NCI-H1930 (cell line): Measurements from ENCODE around the gene POLE.
"Not testable (repeated sequence)": the region's sequence is repeated elsewhere in the genome, so short reads cannot be mapped to it uniquely, and the experiment has no call there.

Source experiments
- DNase-seq, 2 experiments: peaks; one replicate each; lab custom pipeline; 2025; lab: John Stamatoyannopoulos, UW

Gene POLE

GRCh38 chr12:132719141-132719953 is 32.2 kb upstream of the POLE start:
- no peak for DNase-seq

- DNase-seq, result no peak
These were observed 31.5 kb upstream of the POLE start for GRCh38 chr12:132718644-132719043.

- DNase-seq, result no peak
These were observed 30.6 kb upstream of the POLE start for GRCh38 chr12:132717531-132718387.

- no peak for DNase-seq
These were observed 29.9 kb upstream of the POLE start for GRCh38 chr12:132717011-132717410.

- no peak for DNase-seq
These were observed 29.2 kb upstream of the POLE start for GRCh38 chr12:132716356-132716755.

- DNase-seq, result no peak
These were observed 28.7 kb upstream of the POLE start for GRCh38 chr12:132715874-132716273.

GRCh38 chr12:132713123-132713522 is 26.0 kb upstream of the POLE start:
- DNase-seq, result no peak

- DNase-seq, result no peak
These were observed 24.1 kb upstream of the POLE start for GRCh38 chr12:132711080-132711843.

GRCh38 chr12:132710405-132711079 is 23.4 kb upstream of the POLE start, which contains the start of gene PGAM5:
TSS of gene PGAM5 (plus strand) at chr12:132710842. CDS start at chr12:132710877, 35 bp downstream.
- DNase-seq, result peak; percentile 81 to 86

GRCh38 chr12:132710043-132710404 is 22.9 kb upstream of the POLE start:
- DNase-seq, result no peak

- no peak for DNase-seq
These were observed 21.0 kb upstream of the POLE start for GRCh38 chr12:132708150-132708549.

- DNase-seq, result no peak
These were observed 20.1 kb upstream of the POLE start for GRCh38 chr12:132707241-132707640.

- DNase-seq, result no peak
These were observed 16.5 kb upstream of the POLE start for GRCh38 chr12:132703641-132704040.

- no peak for DNase-seq
These were observed 15.5 kb upstream of the POLE start for GRCh38 chr12:132702640-132703039.

GRCh38 chr12:132700212-132700822 is 13.2 kb upstream of the POLE start:
- no peak for DNase-seq

GRCh38 chr12:132698341-132698740 is 11.2 kb upstream of the POLE start:
- no peak for DNase-seq

GRCh38 chr12:132695431-132695830 is 8.3 kb upstream of the POLE start:
- no peak for DNase-seq

- DNase-seq, result not testable (repeated sequence)
These were observed 7.7 kb upstream of the POLE start for GRCh38 chr12:132694888-132695287.

- DNase-seq, result not testable (repeated sequence)
These were observed 4.9 kb upstream of the POLE start for GRCh38 chr12:132692030-132692429.

- DNase-seq, result no peak
These were observed 3.0 kb upstream of the POLE start for GRCh38 chr12:132690112-132690511.

- DNase-seq, result no peak
These were observed 2.1 kb upstream of the POLE start for GRCh38 chr12:132689227-132689626.
